Keratinocyte (primary cell): Measurements from ENCODE around the gene DUSP23. TPM values are rescaled to one million over a fixed set of nuclear protein-coding genes. Genes with fewer than 3 reads are reported as not detected.

Experiments
- DNase-seq: peaks from one replicate; pipeline ENCODE4 v3.0.0-alpha.2; 2011; ENCODE audit warnings: low read depth, missing footprints, low spot score
- FAIRE-seq: peaks from 2 replicates; lab custom pipeline; 2011; peaks lifted over from hg19 to GRCh38; lab: Jason Lieb, UNC
- H2AFZ ChIP-seq: 2 replicates; pipeline ENCODE4 v1.6.0; 2012; ENCODE audit warnings: low read length, control low read depth, inconsistent platforms; ENCODE audit not compliant: control insufficient read depth
- H3K27ac ChIP-seq: 2 replicates; pipeline ENCODE4 v1.5.1; 2011; ENCODE audit warnings: low read length; ENCODE audit not compliant: control insufficient read depth, insufficient read depth
- H3K27me3 ChIP-seq: 3 replicates; pipeline ENCODE4 v1.6.0; 2011; ENCODE audit warnings: low read length; ENCODE audit not compliant: control insufficient read depth, insufficient read depth; ENCODE audit errors: extremely low read depth
- H3K36me3 ChIP-seq, 2 experiments: 2 replicates in 1 of 2; 3 replicates in 1 of 2; pipeline ENCODE4 v1.5.1; 2011; ENCODE audit warnings: low read length in 2 of 2, mild to moderate bottlenecking in 1 of 2; ENCODE audit not compliant: control insufficient read depth in 2 of 2, insufficient read depth in 2 of 2; ENCODE audit errors: extremely low read depth in 1 of 2
- H3K4me1 ChIP-seq: 3 replicates; pipeline ENCODE4 v1.5.1; 2011; ENCODE audit warnings: low read length; ENCODE audit not compliant: control insufficient read depth, insufficient read depth; ENCODE audit errors: extremely low read depth
- H3K4me2 ChIP-seq: 3 replicates; pipeline ENCODE4 v1.6.0; 2011; ENCODE audit warnings: low read depth, low read length; ENCODE audit not compliant: control insufficient read depth, insufficient read depth; ENCODE audit errors: extremely low read depth
- H3K4me3 ChIP-seq, 3 experiments: fragments of 200-600 bp in 1 of 3; sonication (generic) in 1 of 3; 2 replicates in 2 of 3; 3 replicates in 1 of 3; pipeline ENCODE4 v1.5.1; 2011 to 2016; ENCODE audit warnings: low read length in 3 of 3, mild to moderate bottlenecking in 3 of 3, control low read depth in 2 of 3, inconsistent platforms in 1 of 3, low read depth in 1 of 3, mixed read lengths in 1 of 3, mixed run types in 1 of 3, moderate library complexity in 1 of 3; ENCODE audit not compliant: control insufficient read depth in 2 of 3, insufficient read depth in 2 of 3; ENCODE audit errors: extremely low read depth in 1 of 3
- H3K79me2 ChIP-seq: 2 replicates; pipeline ENCODE4 v1.6.0; 2012; ENCODE audit warnings: low read length; ENCODE audit not compliant: control insufficient read depth, insufficient read depth
- H3K9ac ChIP-seq: 3 replicates; pipeline ENCODE4 v1.6.0; 2011; ENCODE audit warnings: low read length; ENCODE audit not compliant: control insufficient read depth, insufficient read depth; ENCODE audit errors: extremely low read depth
- H3K9me1 ChIP-seq: 3 replicates; pipeline ENCODE4 v1.6.0; 2011; ENCODE audit warnings: low read length; ENCODE audit not compliant: control insufficient read depth, insufficient read depth; ENCODE audit errors: extremely low read depth
- H3K9me3 ChIP-seq: 2 replicates; pipeline ENCODE4 v1.5.1; 2012; ENCODE audit warnings: low read depth, low read length; ENCODE audit not compliant: control insufficient read depth
- H4K20me1 ChIP-seq: 3 replicates; pipeline ENCODE4 v1.6.0; 2011; ENCODE audit warnings: low read length; ENCODE audit not compliant: control insufficient read depth, insufficient read depth; ENCODE audit errors: extremely low read depth
- CTCF ChIP-seq, 3 experiments: IDR thresholded peaks in 1 of 3; conservative IDR thresholded peaks in 1 of 3; optimal IDR thresholded peaks in 1 of 3; 2 replicates in 2 of 3; 3 replicates in 1 of 3; pipeline versions ENCODE3 to v1.5.1; 2011; ENCODE audit warnings: low read length in 3 of 3, mild to moderate bottlenecking in 3 of 3, moderate library complexity in 2 of 3, control low read depth in 1 of 3, inconsistent platforms in 1 of 3; ENCODE audit not compliant: insufficient read depth in 2 of 3; ENCODE audit errors: extremely low read depth in 1 of 3
- EZH2 ChIP-seq: IDR thresholded peaks from one replicate; pipeline ENCODE4 v1.6.1; 2012; ENCODE audit warnings: inconsistent platforms, mild to moderate bottlenecking, low read length, moderate library complexity
- dilution Hi-C: fragments of 300-500 bp; cut with MboI; formaldehyde crosslinking; loops from one replicate; pipeline ENCODE4 v1.7.0; 2020; ENCODE audit warnings: low sequenced_read_pairs; ENCODE audit not compliant: extremely low pct_ligation_motif_present
- polyA plus RNA-seq, 5 experiments: library from polyadenylated mRNA; depleted of rRNA in 3 of 5; stranded (reverse) in 3 of 5; stranded (forward) in 1 of 5; unstranded in 1 of 5; fragments of >200 nt; gene quantifications; 1 replicate in 1 of 5; 2 replicates in 3 of 5; 3 replicates in 1 of 5; pipeline versions ENCODE4 v1.2.1 to v1.2.3, GENCODE V29; 2011 to 2012; ENCODE audit warnings: missing spikeins in 2 of 5, low read depth in 1 of 5, low replicate concordance in 1 of 5

Gene DUSP23
- polyA plus RNA-seq, 1 donor (not counting 4 experiments of a cell fraction or from before 2014, with no cell fraction given), result 35.0 TPM

- Histone ChIP-seq H3K9me1 (no peaks in the 10 kb centered on the region), H3K79me2 (no peaks in the 10 kb centered on the region), H3K9me3 (no peaks in the 10 kb centered on the region), H3K27ac (no peak overlapping the region), H3K36me3 (no peaks in the 10 kb centered on the region), H4K20me1 (no peaks in the 10 kb centered on the region), H3K9ac (no peak overlapping the region), H3K4me2 (no peak overlapping the region), H3K4me1 (no peaks in the 10 kb centered on the region), H2AFZ (no peak overlapping the region), H3K27me3 (no peaks in the 10 kb centered on the region), H3K4me3 (no peak overlapping the region)
- DNase-seq (no peak), FAIRE-seq (no peak)
- dilution Hi-C loops, result loop anchor here (25.0 kb wide), 1 partner anchor 262 kb away; the partner anchor contains the start of gene PIGM
- TF ChIP-seq CTCF (optimal IDR thresholded peaks at IDR 0.05 in 1 of 3, IDR thresholded peaks at IDR 0.05 in 1 of 3, conservative IDR thresholded peaks at IDR 0.05 in 1 of 3; ENCODE audit: extremely low read depth in 1 of 3, insufficient read depth in 2 of 3, low read length in 3 of 3) (no peak), EZH2 (no peak)
Observed at GRCh38 chr1:159775716-159776115, 5.0 kb upstream of the DUSP23 start.

GRCh38 chr1:159778266-159778665 lies 2.5 kb upstream of the DUSP23 start:
- Histone ChIP-seq H3K9ac (no peak overlapping the region), H3K4me2 (no peak overlapping the region), H3K4me3 (no peak overlapping the region), H3K79me2 (no peaks in the 10 kb centered on the region), H3K27me3 (no peaks in the 10 kb centered on the region), H3K9me3 (no peaks in the 10 kb centered on the region), H2AFZ (no peak overlapping the region), H3K27ac (no peak overlapping the region), H3K4me1 (no peaks in the 10 kb centered on the region), H4K20me1 (no peaks in the 10 kb centered on the region), H3K36me3 (no peaks in the 10 kb centered on the region), H3K9me1 (no peaks in the 10 kb centered on the region)
- DNase-seq (no peak), FAIRE-seq (no peak)
- TF ChIP-seq CTCF (optimal IDR thresholded peaks at IDR 0.05 in 1 of 3, IDR thresholded peaks at IDR 0.05 in 1 of 3, conservative IDR thresholded peaks at IDR 0.05 in 1 of 3; ENCODE audit: extremely low read depth in 1 of 3, insufficient read depth in 2 of 3, low read length in 3 of 3) (no peak), EZH2 (no peak)
- dilution Hi-C loops, result loop anchor here (25.0 kb wide), 1 partner anchor 259 kb away; the partner anchor contains the start of gene PIGM
